Activated gamma-delta T cell treated with Interleukin-2 at 50 U/mL for 16 hours (primary cell): ENCODE results near the gene SPNS1.
"Not testable (repeated sequence)": the region's sequence is repeated elsewhere in the genome, so short reads cannot be mapped to it uniquely, and the experiment has no call there.

Experiments
- DNase-seq: peaks from one replicate; pipeline ENCODE4 v3.0.0-alpha.2; 2020

SPNS1 gene, protein sequence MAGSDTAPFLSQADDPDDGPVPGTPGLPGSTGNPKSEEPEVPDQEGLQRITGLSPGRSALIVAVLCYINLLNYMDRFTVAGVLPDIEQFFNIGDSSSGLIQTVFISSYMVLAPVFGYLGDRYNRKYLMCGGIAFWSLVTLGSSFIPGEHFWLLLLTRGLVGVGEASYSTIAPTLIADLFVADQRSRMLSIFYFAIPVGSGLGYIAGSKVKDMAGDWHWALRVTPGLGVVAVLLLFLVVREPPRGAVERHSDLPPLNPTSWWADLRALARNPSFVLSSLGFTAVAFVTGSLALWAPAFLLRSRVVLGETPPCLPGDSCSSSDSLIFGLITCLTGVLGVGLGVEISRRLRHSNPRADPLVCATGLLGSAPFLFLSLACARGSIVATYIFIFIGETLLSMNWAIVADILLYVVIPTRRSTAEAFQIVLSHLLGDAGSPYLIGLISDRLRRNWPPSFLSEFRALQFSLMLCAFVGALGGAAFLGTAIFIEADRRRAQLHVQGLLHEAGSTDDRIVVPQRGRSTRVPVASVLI

DNA sequence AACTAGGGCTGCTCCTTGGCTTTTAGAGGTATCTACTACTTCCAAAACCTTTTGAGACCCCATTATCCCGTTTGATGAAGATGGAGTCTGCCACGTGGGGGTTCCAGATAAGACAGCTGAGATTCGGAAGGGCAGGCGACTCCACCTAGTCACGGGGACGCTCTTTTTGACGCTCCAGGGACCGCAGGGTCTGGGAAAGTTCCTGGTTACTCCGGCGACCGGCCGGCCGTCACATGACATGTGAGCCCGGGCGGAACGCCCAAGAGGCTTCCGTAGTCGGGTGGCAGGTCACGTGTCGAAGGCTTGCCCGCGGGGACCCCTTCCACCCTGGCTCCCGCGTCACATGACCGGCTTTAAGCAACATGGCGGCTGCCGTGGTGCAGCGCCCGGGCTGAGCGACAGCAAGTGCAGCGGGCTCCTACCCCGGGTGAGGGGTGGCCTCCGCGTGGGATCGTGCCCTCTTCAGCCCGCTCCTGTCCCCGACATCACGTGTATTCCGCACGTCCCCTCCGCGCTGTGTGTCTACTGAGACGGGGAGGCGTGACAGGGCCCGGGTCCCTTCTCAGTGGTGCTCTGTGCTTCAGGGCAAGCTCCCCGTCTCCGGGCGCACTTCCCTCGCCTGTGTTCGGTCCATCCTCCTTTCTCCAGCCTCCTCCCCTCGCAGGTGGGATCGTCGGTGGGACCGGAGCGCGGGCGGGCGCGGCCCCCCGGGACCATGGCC is at the start of gene SPNS1:
SPNS1 (plus strand) TSS at position 342 of the 721 bp plus-strand sequence; CDS start at position 716, 374 bp downstream.
- DNase-seq, result peak; percentile 89

DNA sequence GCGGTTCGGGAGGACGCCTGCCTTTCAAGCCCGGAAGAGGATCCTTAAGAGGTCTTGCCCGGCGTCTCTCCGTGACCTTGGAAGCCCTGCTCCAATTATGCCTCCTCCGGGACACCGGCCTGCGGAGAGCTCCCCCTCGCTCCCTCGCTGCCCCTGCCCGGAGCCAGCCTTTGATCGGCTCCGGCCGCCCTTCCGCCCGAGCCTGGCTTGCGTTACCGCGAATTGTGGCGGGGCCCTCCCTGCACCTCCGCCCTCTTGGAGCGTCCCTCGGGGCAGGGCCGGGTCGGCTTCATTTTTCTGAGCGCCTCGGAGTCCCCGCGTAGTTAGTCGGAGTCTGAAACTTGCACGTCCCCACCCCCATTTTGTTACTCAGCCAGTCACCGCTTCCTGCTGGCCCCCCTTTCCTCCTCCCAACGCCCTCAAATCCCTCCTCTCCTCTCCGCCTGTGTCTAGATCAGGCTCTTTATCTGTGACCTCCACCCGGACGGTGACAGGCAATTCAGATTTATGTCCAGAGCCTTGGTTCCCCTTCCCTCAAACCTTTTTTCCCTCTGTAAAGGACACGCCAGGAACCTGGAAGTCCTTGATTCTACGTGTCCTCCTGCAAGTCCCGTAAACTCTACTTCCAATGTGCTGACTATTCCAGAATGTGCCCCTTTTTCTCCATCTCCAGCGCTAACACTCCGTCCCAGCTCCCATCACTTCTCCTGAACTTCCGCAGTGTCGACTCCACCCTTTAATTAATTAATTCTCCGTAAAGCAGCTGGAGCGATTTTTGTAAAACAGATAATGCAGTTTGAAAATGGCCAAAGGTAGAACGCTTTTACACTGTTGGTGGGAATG is 49.0 kb upstream of the SPNS1 start:
- peak; percentile 81 for DNase-seq

DNA sequence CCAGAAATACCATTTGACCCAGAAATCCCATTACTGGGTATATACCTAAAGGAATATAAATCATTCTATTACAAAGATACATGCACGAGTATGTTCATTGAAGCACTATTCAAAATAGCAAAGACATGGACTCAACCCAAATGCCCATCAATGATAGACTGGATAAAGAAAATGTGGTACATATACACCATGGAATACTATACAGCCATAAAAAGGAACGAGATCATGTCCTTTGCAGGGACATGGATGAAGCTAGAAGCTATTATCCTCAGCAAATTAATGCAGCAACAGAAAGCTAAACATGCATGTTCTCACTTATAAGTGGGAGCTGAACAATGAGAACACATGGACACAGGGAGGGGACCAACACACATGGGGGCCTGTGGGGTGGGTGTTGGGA is 48.3 kb upstream of the SPNS1 start:
- not testable (repeated sequence) for DNase-seq

DNA sequence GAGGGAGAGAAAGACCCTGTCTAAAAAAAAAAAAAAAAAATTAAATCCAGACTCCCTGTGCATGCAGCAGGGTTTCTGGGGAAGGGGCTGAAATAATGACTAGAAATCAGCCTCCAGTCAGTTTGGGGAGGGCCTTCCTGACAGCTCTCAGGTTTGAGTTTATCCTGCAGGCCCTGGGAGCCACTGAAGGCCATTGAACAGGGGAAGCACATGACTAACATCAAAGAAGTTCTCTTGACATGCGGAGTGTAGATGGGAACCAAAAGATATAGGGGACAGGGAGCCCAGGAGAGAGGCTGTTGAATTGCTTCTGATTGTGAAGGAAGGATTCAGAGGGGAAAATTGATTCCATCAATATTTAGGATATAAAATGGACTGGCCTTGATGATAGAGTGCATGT is 46.8 kb upstream of the SPNS1 start:
- no peak for DNase-seq

DNA sequence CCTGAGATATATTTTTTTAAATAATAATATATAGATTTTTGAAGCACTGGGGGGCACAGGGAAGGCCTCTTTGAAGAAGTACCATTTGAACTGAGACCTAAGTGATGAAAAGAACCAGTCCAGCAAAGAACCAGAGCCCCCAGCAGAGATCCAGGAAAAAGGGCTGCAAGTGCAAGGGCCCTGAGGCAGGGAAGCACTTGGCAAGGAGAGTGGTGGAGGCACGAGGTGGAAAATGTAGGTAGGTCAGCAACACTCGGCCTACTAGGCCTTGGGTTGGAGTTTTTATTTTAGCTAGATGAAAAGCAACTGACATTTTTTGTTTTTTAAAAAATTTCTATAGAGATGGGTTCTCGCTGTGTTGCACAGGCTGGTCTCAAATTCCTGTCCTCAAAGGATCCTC is 44.4 kb upstream of the SPNS1 start:
- DNase-seq, result no peak

DNA sequence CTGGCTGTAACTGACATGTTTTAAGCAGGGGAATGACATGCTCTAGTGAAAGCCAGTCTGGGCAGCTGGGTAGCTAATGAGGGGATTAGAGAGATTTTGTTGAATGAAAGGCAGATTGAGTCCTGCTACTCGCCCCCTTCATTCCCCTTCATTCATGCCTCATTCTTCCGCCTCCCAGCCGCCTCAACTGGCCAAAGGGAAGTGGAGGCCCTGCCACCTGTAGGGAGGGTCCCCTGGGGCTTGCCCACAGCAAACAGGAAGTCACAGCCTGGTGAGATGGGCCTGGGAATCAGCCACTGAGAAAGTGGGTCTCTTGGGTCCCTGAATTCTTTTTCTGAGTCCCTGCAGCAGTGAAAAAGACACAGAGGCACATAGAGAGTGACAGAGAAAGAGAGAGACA is 43.9 kb upstream of the SPNS1 start:
- DNase-seq, result no peak

DNA sequence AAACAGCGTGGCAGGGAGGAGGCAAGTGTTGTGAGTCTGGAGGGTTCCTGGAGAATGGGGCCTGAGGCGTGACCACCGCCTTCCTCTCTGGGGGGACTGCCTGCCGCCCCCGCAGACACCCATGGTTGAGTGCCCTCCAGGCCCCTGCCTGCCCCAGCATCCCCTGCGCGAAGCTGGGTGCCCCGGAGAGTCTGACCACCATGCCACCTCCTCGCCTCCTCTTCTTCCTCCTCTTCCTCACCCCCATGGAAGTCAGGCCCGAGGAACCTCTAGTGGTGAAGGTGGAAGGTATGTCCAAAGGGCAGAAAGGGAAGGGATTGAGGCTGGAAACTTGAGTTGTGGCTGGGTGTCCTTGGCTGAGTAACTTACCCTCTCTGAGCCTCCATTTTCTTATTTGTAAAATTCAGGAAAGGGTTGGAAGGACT is 42.8 kb upstream of the SPNS1 start, which contains the start of gene CD19:
CD19 (plus strand) TSS at position 171 of the 425 bp plus-strand sequence; CDS start at position 201, 30 bp downstream.
- no peak for DNase-seq

DNA sequence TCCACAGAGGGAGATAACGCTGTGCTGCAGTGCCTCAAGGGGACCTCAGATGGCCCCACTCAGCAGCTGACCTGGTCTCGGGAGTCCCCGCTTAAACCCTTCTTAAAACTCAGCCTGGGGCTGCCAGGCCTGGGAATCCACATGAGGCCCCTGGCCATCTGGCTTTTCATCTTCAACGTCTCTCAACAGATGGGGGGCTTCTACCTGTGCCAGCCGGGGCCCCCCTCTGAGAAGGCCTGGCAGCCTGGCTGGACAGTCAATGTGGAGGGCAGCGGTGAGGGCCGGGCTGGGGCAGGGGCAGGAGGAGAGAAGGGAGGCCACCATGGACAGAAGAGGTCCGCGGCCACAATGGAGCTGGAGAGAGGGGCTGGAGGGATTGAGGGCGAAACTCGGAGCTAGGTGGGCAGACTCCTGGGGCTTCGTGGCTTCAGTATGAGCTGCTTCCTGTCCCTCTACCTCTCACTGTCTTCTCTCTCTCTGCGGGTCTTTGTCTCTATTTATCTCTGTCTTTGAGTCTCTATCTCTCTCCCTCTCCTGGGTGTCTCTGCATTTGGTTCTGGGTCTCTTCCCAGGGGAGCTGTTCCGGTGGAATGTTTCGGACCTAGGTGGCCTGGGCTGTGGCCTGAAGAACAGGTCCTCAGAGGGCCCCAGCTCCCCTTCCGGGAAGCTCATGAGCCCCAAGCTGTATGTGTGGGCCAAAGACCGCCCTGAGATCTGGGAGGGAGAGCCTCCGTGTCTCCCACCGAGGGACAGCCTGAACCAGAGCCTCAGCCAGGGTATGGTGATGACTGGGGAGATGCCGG is 42.0 kb upstream of the SPNS1 start:
- DNase-seq, result no peak

DNA sequence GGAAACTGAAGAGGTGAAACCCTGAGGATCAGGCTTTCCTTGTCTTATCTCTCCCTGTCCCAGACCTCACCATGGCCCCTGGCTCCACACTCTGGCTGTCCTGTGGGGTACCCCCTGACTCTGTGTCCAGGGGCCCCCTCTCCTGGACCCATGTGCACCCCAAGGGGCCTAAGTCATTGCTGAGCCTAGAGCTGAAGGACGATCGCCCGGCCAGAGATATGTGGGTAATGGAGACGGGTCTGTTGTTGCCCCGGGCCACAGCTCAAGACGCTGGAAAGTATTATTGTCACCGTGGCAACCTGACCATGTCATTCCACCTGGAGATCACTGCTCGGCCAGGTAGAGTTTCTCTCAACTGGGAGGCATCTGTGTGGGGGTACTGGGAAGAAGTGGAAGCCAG is 41.4 kb upstream of the SPNS1 start:
- no peak for DNase-seq

DNA sequence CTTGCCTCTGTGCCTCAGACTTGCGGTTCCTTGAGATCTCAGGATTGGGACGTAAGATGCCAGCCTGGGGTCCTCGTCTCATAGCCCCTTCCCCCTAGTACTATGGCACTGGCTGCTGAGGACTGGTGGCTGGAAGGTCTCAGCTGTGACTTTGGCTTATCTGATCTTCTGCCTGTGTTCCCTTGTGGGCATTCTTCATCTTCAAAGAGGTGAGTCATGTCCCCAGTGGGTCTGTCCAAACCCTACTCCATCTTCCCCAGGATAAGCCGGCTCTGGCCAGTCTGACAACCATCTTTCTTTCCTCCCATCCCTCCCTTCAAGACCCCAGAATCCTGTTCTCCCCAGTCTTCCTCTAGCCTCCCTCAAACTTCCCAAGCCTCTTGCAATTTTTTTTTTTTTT is 39.2 kb upstream of the SPNS1 start:
- DNase-seq, result no peak

DNA sequence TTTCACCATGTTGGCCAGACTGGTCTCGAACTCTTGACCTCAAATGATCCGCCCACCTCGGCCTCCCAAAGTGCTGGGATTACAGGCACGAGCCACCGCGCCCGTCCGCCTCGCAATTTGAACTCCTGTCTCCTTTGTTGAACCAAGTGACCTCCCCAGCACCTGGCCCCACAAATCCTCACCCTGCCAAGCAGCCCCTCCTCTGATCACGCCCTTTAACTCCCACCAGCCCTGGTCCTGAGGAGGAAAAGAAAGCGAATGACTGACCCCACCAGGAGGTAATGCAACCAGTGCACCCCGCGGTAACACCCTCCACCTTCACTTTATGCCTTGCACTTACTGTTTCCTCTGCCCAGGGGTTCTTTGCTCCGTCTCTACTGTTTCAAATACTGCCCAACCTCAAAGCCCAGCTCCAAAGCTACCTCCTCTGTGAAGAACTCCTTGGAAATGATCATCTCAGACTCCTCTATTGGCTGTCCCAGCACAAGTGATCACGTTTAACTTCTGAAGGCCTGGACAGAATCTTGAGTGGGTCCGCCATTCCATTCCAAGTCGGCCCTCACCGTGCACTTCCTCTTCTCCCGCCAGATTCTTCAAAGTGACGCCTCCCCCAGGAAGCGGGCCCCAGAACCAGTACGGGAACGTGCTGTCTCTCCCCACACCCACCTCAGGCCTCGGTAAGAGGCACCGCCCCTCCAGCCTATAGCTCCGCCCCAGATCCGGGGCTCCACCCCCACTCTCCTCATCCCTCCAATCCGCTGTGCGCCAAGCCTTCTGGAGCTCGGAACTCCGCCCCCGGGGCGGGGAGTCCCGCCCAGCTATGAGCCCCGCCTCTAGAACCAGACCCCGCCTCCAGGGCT is 38.4 kb upstream of the SPNS1 start:
- DNase-seq, result peak; percentile 70

DNA sequence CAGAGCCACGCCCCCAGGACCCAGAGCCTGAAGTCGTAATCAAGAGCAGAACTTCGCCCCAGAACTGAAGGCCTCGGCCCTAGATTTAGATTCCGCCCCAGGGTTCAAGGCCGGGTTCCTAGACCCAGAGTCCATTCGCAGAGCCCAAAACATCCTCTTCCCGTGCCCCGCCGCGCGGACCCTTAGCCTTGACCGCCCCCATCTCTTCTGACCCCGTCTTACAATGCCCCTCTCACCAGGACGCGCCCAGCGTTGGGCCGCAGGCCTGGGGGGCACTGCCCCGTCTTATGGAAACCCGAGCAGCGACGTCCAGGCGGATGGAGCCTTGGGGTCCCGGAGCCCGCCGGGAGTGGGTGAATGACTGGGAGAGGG is 37.8 kb upstream of the SPNS1 start:
- no peak for DNase-seq

DNA sequence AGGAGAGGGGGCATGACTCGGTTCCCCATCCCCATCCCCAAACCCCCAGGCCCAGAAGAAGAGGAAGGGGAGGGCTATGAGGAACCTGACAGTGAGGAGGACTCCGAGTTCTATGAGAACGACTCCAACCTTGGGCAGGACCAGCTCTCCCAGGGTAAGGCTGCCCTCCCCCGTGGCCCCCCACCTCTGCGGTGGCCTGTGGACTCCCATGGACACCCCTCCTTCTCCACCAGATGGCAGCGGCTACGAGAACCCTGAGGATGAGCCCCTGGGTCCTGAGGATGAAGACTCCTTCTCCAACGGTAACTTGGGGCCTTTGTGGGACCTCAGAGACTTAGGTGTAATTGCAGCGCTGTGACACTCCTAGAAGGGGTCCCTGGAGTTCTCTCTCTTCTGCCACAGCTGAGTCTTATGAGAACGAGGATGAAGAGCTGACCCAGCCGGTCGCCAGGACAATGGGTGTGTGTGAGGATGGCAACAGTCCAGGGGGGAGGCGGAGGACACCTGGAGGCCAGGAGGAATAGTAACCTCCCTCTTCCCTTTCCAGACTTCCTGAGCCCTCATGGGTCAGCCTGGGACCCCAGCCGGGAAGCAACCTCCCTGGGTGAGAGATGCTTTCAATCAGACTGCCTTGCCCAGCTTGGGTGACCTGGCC is 37.2 kb upstream of the SPNS1 start:
- DNase-seq, result no peak

DNA sequence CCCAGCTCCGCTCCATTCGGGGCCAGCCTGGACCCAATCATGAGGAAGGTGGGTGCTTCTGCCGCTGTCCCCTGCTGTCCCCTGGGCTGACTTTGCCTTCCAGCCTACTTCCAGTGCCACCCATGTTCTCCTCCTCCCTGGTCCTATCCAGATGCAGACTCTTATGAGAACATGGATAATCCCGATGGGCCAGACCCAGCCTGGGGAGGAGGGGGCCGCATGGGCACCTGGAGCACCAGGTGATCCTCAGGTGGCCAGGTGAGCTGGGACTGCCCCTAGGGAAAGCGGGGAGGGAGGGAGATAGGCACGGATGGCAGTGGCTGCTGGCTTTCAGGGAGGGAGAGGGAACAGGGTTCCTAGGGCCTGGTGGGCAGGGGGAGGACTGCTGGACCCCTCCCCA is 35.9 kb upstream of the SPNS1 start:
- DNase-seq, result no peak

DNA sequence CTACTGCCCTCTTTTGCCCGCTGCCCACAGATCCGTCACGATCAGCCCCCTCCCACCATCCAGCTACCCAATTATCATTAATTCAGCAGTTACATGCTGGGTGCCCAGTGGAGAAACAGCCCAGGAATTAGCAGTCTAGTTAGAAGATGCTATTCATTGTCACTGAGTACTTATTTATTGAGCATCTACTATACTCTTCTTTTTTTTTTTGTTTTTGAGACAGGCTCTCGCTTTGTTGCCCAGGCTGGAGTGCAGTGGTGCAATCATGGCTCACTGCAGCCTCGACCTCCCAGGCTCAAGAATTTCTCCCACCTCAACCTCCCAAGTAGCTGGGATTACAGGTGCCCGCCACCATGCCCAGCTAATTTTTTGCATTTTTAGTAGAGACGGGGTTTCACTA is 34.8 kb upstream of the SPNS1 start:
- DNase-seq, result not testable (repeated sequence)

DNA sequence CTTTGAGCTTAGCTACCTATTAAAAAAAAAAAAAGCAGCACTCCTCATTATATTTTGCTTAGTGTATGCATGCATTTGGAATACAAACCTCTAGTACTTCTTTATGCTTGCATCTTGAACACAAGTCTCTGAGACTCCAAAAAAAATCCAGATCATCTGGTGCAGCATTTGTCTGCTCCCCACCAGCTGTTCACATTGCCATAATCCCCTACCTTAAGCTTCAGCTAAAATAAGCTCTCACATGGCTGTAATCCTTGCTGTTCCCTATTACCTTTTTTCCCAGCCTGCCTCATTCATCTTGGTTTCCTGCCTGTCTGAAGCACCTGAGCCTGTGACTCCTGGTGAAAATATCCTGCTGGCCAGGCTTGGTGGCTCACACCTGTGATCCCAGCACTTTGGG is 31.3 kb upstream of the SPNS1 start:
- no peak for DNase-seq

DNA sequence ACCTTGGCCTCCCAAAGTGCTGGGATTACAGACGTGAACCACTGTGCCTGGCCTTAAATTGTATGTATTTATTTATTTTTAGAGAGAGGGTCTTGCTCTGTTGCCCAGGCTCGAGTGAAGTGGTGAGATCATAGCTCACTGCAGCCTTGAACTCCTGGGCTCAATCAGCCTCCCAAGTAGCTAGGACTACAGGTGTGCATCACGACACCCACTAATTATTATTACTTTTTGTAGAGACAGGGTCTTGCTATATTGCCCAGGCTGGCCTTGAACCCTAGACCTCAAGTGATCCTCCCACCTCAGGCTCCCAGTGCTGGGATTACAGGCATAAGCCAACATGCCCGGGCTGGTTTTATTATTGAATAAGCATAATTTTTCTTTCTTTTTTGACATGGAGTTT is 27.9 kb upstream of the SPNS1 start:
- DNase-seq, result no peak

DNA sequence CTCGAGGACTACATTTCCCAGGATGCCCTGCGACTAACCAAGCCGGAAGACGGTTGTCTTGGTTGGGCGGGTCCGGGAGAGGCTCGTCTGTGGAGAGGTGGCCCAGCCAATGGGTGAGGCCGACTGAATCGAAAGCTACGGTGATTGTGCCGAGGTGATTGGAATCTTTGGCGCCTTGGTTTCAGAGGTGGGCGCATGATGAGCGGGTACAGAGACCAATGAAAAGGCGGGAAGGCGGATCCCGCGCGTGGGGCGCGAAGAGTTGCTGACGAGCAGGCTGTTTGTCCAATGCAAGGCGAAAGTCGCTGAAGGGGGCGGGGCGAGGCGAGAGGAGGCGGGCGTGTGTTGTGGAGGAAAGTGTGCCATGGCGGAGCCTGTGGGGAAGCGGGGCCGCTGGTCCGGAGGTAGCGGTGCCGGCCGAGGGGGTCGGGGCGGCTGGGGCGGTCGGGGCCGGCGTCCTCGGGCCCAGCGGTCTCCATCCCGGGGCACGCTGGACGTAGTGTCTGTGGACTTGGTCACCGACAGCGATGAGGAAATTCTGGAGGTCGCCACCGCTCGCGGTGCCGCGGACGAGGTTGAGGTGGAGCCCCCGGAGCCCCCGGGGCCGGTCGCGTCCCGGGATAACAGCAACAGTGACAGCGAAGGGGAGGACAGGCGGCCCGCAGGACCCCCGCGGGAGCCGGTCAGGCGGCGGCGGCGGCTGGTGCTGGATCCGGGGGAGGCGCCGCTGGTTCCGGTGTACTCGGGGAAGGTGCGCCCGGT is 23.7 kb upstream of the SPNS1 start, which contains the start of gene NFATC2IP:
NFATC2IP (plus strand) TSS at position 290 of the 762 bp plus-strand sequence; CDS start at position 365, 75 bp downstream.
- DNase-seq, result peak; percentile 100

DNA sequence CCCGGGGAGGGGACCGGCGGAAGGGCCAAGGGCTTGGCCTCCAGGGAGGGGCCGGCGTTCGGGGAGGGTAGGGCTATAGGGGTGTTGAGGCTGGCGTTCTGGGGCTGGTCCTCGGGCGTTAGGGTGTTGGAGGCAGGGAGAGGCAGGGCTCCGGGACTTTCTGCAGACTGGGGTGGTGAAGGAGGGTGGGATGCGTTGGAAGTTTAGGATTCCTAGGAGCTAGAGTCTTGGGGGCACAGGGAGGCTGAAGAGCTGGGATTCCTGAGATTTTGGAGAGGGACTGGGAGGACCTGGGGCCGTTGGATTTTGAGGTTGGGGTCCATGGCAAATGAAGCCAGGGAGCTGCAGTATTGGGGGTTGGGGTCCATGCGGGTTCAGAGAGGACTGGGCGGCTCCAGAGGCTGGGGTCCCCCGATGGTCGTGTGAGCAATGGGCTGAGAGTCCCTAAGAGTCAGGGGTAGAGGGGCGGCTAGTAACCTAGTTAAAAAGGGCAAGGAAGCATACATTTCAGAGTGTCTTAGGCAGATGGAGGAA is 23.1 kb upstream of the SPNS1 start:
- DNase-seq, result no peak
